Breast epithelium (tissue), 4 donors: ENCODE results near the gene ACAD11. TPM values are rescaled to one million over a fixed set of nuclear protein-coding genes. Genes with fewer than 3 reads are reported as not detected.

Experiments
- DNase-seq, 2 donors: peaks; one replicate each; pipeline ENCODE4 v3.0.0-alpha.2; 2019; ENCODE audit warnings: low spot score in 2 of 2
- H3K27ac ChIP-seq, 2 donors: fragments of 200-600 bp; sonication (generic) in 1 of 2; one replicate each; pipeline ENCODE4 v1.5.1; 2016 to 2019; ENCODE audit warnings: mild to moderate bottlenecking in 1 of 2
- H3K27me3 ChIP-seq, 2 donors: fragments of 200-600 bp; sonication (generic) in 1 of 2; one replicate each; pipeline versions ENCODE4 v1.5.1 to v1.6.0; 2017 to 2019; ENCODE audit warnings: control low read depth in 1 of 2, mild to moderate bottlenecking in 1 of 2
- H3K36me3 ChIP-seq: fragments of 200-600 bp; one replicate; pipeline ENCODE4 v1.5.1; 2019
- H3K4me1 ChIP-seq, 2 donors: fragments of 200-600 bp; sonication (generic); one replicate each; pipeline ENCODE4 v1.5.1; 2016 to 2019; ENCODE audit warnings: control low read depth in 1 of 2
- H3K4me3 ChIP-seq, 3 donors: fragments of 200-600 bp; sonication (generic); 1 replicate in 2 of 3; 2 replicates in 1 of 3; pipeline ENCODE4 v1.5.1; 2016 to 2019; ENCODE audit warnings: mild to moderate bottlenecking in 3 of 3, moderate library complexity in 2 of 3
- H3K9me3 ChIP-seq, 2 donors: fragments of 200-600 bp; sonication (generic) in 1 of 2; one replicate each; pipeline ENCODE4 v1.5.1; 2016 to 2019; ENCODE audit warnings: control low read depth in 1 of 2
- CTCF ChIP-seq, 3 donors: fragments of 450-650 bp; IDR thresholded peaks; one replicate each; pipeline ENCODE4 v1.5.1; 2016 to 2017; ENCODE audit warnings: antibody characterized with exemption in 3 of 3, mild to moderate bottlenecking in 3 of 3, moderate library complexity in 3 of 3
- POLR2A ChIP-seq: fragments of 450-650 bp; IDR thresholded peaks from one replicate; pipeline ENCODE4 v1.6.1; 2016; ENCODE audit warnings: antibody characterized with exemption, mild to moderate bottlenecking, moderate library complexity
- POLR2AphosphoS5 ChIP-seq, 3 donors: sonication (generic); formaldehyde crosslinking; IDR thresholded peaks; one replicate each; pipeline ENCODE4 v1.6.1; 2017; ENCODE audit warnings: antibody characterized with exemption in 3 of 3
- intact Hi-C: fragments of 100-400 bp; cut with DNase I; formaldehyde crosslinking; loops from one replicate; pipeline ENCODE4 v1.15.1; 2023; ENCODE audit warnings: low total_unique reads
- total RNA-seq, 3 donors: library from RNA; depleted of rRNA; stranded (reverse); fragments of >200 nt; gene quantifications; one replicate each; pipeline ENCODE4 v1.1.0, GENCODE V29; 2016

ACAD11 gene
- total RNA-seq, result 10 to 100 TPM; 30.4 to 52.0 (median 40.3) TPM

- Histone ChIP-seq H3K9me3 (no peaks in the 10 kb centered on the region), H3K27me3 (no peaks in the 10 kb centered on the region), H3K4me1 (no peaks in the 10 kb centered on the region), H3K36me3 (no peaks in the 10 kb centered on the region), H3K4me3 (peak within 1 kb of the TSS; percentile 57 to 97 (median 85)), H3K27ac (peak within 1 kb of the TSS; percentile 93 to 96)
- TF ChIP-seq POLR2A (no peak), CTCF (IDR thresholded peaks at IDR 0.05) (peak; percentile 40 to 62 (median 56)), POLR2AphosphoS5 (IDR thresholded peaks at IDR 0.05) (peak in 1 of 3 donors; percentile 20)
- DNase-seq, result peak; percentile 39 to 62
- intact Hi-C loops, result no loop called here
These were observed at the start of gene ACAD11 for GRCh38 chr3:132659365-132660051. Gene ACAD11, minus strand, starts transcription at chr3:132659809. Its CDS starts 58 bp downstream, at chr3:132659751.

- Histone ChIP-seq H3K27ac (no peak overlapping the region), H3K9me3 (no peaks in the 10 kb centered on the region), H3K27me3 (no peaks in the 10 kb centered on the region), H3K4me3 (no peak overlapping the region), H3K36me3 (peaks cover 9% of the 10 kb centered on the region), H3K4me1 (no peaks in the 10 kb centered on the region)
- TF ChIP-seq CTCF (IDR thresholded peaks at IDR 0.05) (no peak), POLR2AphosphoS5 (IDR thresholded peaks at IDR 0.05) (no peak), POLR2A (no peak)
- no peak for DNase-seq
- intact Hi-C loops, result no loop called here
These were observed 44.1 kb upstream of the ACAD11 start for GRCh38 chr3:132703733-132704132.

GRCh38 chr3:132695422-132695821 lies 35.8 kb upstream of the ACAD11 start:
- no peak for TF ChIP-seq POLR2AphosphoS5 (IDR thresholded peaks at IDR 0.05)
- Histone ChIP-seq H3K27ac (no peak overlapping the region), H3K4me1 (no peaks in the 10 kb centered on the region), H3K36me3 (peaks cover 24% of the 10 kb centered on the region), H3K27me3 (no peaks in the 10 kb centered on the region), H3K4me3 (no peak overlapping the region), H3K9me3 (no peaks in the 10 kb centered on the region)
- intact Hi-C loops, result no loop called here
- no peak for DNase-seq

GRCh38 chr3:132694991-132695390 lies 35.4 kb upstream of the ACAD11 start:
- intact Hi-C loops, result no loop called here
- TF ChIP-seq POLR2A (no peak), CTCF (IDR thresholded peaks at IDR 0.05) (no peak), POLR2AphosphoS5 (IDR thresholded peaks at IDR 0.05) (no peak)
- Histone ChIP-seq H3K4me3 (no peak overlapping the region), H3K27me3 (no peaks in the 10 kb centered on the region), H3K36me3 (peaks cover 23% of the 10 kb centered on the region), H3K9me3 (no peaks in the 10 kb centered on the region), H3K4me1 (no peaks in the 10 kb centered on the region), H3K27ac (no peak overlapping the region)
- no peak for DNase-seq

GRCh38 chr3:132690040-132690439 lies 30.4 kb upstream of the ACAD11 start:
- DNase-seq, result no peak
- no peak overlapping the region for H3K4me3 ChIP-seq
- TF ChIP-seq CTCF (IDR thresholded peaks at IDR 0.05), result no peak
- no peak for TF ChIP-seq POLR2AphosphoS5 (IDR thresholded peaks at IDR 0.05)
- TF ChIP-seq POLR2A, result no peak
- peaks cover 12% of the 10 kb centered on the region for H3K36me3 ChIP-seq
- no peak overlapping the region for H3K27ac ChIP-seq
- intact Hi-C loops, result no loop called here
- H3K27me3 ChIP-seq, result no peaks in the 10 kb centered on the region
- no peaks in the 10 kb centered on the region for H3K4me1 ChIP-seq
- no peaks in the 10 kb centered on the region for H3K9me3 ChIP-seq
